ENCODE data around the gene ANKS1B.
"Not testable (repeated sequence)": the region's sequence is repeated elsewhere in the genome, so short reads cannot be mapped to it uniquely, and the experiment has no call there.

Gene ANKS1B

GRCh38 chr12:99343960-99344359, 640.8 kb downstream of the ANKS1B start:
- DNase-seq = no peak

GRCh38 chr12:99339663-99340062, 645.1 kb downstream of the ANKS1B start:
- DNase-seq = no peak

- no peak for DNase-seq
These were observed 650.3 kb downstream of the ANKS1B start for GRCh38 chr12:99334285-99335056.

GRCh38 chr12:99332936-99333591, 651.7 kb downstream of the ANKS1B start:
- no peak for DNase-seq

- no peak for DNase-seq
These were observed 654.5 kb downstream of the ANKS1B start for GRCh38 chr12:99330216-99330615.

- DNase-seq = not testable (repeated sequence)
These were observed 663.5 kb downstream of the ANKS1B start for GRCh38 chr12:99321210-99321609.

GRCh38 chr12:99311373-99311772, 673.4 kb downstream of the ANKS1B start:
- no peak for DNase-seq

GRCh38 chr12:99309812-99310211, 674.9 kb downstream of the ANKS1B start:
- no peak for DNase-seq

- DNase-seq = no peak
These were observed 681.9 kb downstream of the ANKS1B start for GRCh38 chr12:99302874-99303273.

GRCh38 chr12:99287136-99287535, 697.6 kb downstream of the ANKS1B start:
- DNase-seq = no peak

GRCh38 chr12:99284161-99284560, 700.6 kb downstream of the ANKS1B start:
- no peak for DNase-seq

GRCh38 chr12:99282624-99283023, 702.1 kb downstream of the ANKS1B start:
- DNase-seq = no peak

GRCh38 chr12:99282086-99282485, 702.6 kb downstream of the ANKS1B start:
- no peak for DNase-seq

- DNase-seq = no peak
These were observed 703.5 kb downstream of the ANKS1B start for GRCh38 chr12:99281277-99281676.

- no peak for DNase-seq
These were observed 705.8 kb downstream of the ANKS1B start for GRCh38 chr12:99278899-99279298.

GRCh38 chr12:99277591-99278379, 707.0 kb downstream of the ANKS1B start:
- no peak for DNase-seq

- no peak for DNase-seq
These were observed 713.7 kb downstream of the ANKS1B start for GRCh38 chr12:99271071-99271470.

- DNase-seq = no peak
These were observed 717.7 kb downstream of the ANKS1B start for GRCh38 chr12:99267038-99267437.

- no peak for DNase-seq
These were observed 719.1 kb downstream of the ANKS1B start for GRCh38 chr12:99265648-99266047.

- DNase-seq = no peak
These were observed 723.5 kb downstream of the ANKS1B start for GRCh38 chr12:99261256-99261655.

GRCh38 chr12:99260456-99260996, 724.2 kb downstream of the ANKS1B start:
- DNase-seq = no peak

- no peak for DNase-seq
These were observed 725.4 kb downstream of the ANKS1B start for GRCh38 chr12:99259040-99259934.
